HUDEP-2 (cell line): Measurements from ENCODE around the gene PDE1C.
"Not testable (repeated sequence)": the region's sequence is repeated elsewhere in the genome, so short reads cannot be mapped to it uniquely, and the experiment has no call there.

Experiments used
- DNase-seq, 76 experiments: peaks; one replicate each; lab custom pipeline; 2025; ENCODE audit not compliant: unreplicated experiment in 76 of 76; lab: John Stamatoyannopoulos, UW

The PDE1C gene

DNA sequence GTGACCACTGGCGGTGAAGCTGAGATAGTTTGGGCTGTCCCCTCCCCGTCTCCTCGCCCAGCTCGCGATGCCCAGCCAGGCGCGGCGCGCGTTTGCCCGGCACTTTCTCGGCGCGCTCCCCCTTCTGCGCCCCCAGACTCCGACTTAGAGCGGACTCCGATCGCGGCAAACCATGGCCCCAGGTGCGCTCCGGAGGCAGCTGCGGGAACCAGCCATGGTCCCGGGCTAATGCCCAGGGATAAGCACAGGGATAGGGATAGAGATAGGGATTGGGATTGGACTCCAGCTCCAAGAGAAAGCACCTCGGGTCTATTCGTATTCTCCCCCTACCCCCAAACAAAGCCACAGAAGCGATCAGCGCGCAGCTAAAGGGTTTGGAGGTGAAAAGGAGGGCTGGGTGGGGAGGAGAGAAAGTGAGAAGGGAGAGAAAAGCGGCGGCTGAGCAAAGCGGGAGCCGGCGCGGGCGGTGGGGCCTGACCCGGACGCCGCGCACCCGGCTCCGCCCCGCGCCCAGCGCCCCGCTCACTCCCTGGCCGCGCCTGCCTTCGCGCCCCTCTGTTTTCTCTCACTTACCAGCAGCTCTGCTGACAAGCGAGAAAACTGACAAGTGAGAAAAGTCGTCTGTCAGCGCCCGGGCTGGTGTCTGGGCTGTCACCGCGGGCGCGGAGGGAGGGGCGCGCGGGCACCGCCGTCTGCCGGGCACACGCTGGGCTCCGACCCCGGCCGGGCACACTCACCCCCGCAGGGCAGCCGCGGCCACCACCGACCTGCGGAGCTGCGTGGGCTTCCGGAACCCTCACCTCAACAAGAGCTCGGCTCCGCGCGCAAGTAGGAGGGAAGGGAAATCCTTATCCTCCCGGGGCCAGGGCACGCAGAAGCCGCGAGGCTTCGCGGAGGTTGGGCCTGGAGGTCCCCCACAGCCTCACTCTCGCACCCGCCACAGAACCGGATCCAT, at the start of gene PDE1C:
TSS of gene PDE1C (minus strand) at position 2 of the 955 bp plus-strand sequence.
- no peak for DNase-seq

DNA sequence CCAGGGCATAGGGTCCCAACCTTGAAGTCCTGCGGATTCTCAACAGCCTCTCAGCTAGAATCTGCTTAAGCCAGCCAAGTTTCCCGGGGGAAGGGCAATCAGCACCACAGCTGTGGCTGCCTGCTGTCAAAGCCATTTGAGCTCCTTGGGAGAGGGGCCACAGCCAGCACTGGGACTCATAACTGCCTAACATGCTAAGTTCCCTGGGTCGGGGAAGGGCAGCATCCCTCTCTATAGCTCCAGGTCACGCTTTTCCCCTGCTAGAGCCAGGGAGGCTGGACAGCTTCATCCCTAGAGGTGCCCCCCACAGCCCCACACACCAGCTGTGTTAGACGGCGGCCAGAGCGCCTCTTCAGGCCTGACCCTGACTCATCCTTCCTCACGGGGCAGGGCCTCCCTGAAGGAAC, 49.6 kb upstream of the PDE1C start:
- no peak for DNase-seq

DNA sequence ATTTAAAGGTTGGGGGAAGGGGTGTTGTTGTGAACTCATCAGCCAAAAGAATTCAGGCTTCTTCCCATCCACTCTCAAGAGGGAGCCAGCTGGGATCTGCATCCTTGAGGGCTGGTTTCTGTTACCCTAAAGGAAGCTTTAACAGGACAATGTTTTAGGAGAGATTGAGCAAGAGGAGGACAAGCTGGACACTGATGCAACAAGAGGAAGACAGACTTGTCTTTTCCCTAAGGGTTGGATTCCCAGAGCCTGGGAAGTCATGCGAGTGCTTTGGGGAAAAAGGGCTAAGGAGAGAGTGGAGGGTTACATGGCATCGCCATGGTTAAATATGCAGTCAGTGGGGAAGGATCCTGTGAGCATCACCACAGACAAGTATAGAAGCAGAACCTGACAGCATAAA, 47.6 kb upstream of the PDE1C start:
- no peak for DNase-seq

DNA sequence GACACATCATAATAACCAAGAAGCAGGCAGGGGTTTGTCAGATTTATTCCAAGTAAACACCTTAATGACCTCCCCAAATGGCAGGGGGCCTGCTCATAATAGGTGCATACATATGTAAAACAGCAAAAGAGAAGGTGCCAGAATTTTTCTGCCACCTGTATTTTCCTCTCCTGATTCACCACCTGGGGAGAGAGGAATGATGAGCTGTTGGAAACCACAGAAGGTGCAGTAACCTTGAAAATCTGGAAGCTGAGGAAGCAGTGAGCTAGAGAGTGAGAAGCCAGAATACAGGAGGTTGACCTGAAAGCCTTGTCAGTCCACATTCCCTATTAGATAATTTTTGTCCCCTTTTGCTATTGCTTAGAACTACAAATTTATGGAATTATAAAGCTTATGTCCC, 46.2 kb upstream of the PDE1C start:
- no peak for DNase-seq

DNA sequence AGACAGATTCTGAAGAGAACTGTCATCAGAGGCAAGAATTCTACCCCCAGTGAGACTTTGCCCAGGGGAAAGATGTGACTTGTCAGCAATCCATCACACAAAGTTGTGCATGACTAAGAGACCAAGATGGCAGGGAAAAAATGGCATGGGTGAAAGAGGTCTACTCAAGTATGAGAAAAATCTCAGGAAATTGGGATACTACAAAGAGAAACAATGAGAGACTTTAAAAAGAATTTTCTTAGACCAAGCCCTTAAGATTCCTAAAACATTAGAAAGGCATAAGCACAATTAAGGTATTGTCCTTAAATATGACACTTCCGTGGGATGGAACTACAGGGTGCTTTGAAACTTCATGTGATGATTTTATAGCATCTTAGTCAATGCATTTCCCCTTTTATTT, 45.6 kb upstream of the PDE1C start:
- no peak for DNase-seq

DNA sequence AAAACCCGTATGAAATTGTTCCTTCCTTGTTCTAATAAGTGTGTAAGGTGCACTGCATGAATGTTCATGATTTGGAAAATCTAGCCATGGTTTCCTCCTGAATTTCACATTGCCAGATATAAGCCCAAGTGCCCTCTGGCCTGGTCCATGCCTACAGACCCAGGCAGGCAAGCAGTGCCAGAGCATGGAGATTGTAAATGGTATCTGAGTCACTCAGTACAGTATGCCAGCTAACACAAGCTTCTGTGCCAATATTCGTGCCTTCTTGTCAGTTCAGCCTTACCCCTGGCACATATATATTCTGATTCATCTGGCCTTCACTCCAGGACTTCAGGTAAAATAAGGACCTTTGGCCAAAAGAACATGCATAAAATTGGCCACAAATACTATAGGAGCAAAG, 38.4 kb upstream of the PDE1C start:
- DNase-seq, result no peak

DNA sequence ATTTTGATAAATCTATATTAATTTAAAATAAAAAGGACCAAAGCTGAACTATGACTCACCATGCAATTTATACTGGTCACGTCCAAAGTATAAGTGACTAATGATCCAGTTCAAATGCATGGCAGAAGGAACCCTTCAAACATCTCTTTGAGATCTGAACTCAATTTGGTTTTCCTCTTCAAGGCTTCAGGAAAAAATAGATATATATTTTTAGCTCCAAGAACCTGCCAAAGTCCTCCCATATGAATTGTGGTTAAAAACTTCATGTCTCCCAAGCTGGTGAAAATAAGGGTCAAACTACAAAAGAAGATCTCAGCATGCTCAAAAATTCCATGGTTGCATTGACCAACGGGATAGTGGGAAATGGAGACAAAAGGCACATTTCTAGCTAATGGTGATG, 34.6 kb upstream of the PDE1C start:
- DNase-seq, result no peak

DNA sequence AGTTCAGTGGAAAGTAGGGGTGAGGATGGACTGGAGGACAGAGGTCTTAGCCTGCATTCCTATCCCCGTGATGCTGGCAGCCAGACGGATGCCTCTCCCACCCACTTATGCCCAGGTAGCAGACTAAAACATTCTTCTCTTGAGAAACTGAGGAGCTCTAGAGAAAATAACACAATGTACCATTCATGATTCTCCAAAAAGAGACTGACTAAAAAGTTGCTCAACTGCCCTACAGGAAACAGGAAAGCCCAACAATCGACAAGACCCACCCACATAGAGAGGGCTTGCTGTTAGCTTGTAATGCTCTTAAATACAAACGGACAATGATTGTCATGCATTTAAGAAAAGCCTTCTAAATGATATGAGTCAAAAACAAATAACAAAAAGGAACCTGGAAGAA, 33.2 kb upstream of the PDE1C start:
- DNase-seq, result no peak

DNA sequence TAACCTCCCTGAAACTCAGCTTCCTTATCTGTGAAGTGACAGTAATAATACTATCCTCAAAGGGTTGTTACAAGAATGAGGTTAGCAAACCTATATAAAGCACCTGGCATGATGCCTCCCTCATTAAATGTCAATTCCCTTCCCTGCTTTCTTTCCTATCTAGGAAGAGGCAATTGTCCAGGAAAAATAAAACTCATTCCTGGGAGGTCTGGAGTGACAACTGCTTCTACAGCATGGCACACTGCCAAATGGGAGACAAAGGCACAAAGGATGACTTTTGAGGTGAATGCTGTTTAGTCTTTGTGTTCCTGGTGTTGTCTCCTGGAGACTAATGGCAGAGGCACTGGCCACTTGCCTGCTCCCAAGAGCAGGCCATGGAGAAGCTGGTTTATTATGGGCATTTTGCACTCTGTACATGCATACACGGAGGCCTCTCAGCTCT, 32.2 kb upstream of the PDE1C start:
- no peak for DNase-seq

DNA sequence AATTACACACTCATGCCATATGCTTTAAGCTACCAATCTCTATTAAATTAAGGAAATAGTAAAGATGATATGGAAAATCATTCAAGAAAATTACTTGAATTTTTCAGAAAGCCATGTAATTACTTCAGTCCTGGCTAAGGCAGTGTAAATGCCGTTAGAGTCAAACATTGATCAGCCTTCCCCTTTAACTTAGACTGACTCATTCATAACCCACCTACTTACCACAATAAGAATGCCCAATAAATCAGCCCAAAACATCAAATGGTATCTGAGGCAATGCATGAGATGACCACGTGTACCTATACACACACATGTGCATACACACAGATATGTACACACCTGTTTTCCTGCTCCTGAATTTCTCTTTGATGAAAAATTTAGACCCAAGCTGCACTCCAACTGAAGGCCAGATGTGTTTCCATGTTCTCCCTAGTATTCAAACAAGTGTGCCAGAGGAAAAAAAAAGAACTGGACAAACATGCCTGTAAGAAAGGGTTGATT, 30.2 kb upstream of the PDE1C start:
- no peak for DNase-seq

DNA sequence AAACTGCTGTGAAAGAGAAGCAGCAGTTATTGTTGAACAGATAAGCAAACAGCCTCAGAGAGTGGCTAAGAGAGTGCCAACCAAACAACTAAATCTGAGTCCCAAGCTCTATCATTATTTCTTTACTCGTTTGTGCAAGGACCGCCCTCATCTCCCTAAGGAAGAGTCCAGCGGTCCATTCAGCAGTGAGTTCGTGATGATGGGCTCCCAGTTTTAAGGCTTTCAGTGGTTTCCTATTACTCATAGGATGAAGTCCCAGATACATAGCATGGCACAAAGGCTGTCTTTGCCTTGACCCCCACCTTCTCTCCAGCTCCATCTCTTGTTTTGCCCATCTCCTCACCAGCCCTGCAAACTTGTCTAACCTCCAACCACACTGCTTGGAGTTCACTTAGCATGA, 24.3 kb upstream of the PDE1C start:
- DNase-seq, result no peak

DNA sequence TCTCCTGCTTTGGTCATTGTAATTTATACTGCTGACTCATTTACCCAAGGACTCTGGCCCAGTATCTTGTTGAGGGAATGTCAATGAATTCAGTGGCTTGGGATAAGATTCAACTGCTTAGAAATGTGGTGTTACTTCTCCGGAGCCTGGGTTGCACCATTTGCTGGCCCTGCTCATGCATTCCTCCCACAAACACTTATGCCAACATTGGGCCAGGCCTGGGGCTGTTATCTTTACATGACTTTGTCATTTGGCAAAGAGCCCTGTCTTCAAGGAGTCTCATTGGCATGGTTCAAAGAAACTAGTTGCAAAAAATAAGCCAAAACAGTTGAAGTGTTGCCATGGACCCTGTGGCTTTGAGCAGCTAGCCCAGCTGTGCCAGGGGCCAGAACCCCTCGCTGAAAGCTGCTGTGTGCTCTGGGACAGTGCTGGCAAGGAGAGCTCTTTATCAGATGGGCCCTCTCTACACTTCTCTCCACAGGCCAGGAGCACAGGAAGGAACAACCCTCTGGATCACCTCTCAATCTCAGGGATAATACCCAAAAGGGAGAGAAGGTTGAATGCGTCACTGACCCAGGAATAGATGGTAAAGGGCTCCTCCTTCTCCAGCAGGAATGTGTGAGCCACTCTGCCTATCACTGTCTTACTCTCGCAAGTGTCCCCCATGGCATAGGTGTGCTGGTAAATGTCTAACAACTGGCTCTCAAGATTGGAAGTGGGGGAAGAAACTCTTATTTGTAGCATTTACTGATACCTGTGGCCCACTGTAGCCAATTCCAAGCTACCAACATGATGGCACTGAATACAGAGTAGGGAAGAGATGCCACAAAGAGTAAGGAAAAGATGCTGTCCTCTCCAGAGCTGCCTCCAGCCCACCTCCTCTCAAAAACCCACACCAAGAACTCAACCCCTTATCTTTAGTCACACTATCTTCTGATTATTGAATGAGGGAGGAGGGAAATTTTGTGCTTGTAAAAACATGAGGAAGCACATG, 23.5 kb upstream of the PDE1C start:
- DNase-seq, result peak in 48 of 76 experiments; percentile 2 to 69 (median 26)

DNA sequence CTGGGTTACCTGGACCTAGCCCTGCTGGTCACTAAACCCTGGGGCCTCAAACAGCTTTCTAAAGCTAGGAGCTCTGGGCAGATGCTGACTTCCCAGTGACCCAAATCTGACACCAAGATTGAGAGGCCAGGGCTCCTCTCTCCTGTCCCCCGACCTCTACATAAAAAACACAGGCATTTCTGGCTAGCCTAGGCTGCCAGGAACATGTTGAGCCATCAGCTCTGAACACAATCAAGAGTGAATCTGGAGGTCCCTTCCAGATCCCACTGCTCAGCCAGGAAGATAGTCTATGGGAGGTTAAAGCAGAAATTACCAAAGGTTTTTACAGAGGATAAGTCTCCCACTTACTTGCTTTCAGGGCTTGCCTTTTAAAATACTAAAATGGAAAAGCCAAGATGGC, 22.1 kb upstream of the PDE1C start:
- no peak for DNase-seq

DNA sequence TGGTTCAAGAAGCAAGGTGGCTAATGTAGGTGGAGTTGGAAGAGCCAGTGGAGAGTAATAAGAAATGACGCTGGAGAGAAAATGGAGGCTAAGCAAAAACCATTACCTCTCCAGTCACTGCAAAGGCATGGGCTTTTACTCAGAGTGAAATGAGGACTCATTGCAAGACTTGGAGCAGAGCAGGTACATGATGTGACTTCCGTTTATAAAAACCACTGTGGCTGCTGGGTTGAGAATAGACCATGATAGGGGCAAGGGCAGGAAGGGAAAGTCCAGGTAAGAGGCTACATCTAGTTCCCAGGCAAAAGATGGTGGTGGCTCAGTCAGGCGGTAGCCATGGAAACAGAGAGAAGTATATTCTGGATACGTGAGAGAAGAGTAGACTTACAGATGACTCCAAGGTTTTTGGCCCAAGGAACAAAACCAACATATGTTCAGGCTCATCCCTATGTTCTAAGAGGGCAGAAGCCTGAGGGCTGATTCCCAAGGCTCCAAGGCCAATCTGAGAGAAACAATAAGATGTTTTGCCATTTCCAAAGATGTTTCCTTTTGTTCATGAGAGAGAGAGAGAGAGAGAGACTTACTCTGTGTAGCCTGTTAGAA, 21.5 kb upstream of the PDE1C start:
- no peak for DNase-seq

DNA sequence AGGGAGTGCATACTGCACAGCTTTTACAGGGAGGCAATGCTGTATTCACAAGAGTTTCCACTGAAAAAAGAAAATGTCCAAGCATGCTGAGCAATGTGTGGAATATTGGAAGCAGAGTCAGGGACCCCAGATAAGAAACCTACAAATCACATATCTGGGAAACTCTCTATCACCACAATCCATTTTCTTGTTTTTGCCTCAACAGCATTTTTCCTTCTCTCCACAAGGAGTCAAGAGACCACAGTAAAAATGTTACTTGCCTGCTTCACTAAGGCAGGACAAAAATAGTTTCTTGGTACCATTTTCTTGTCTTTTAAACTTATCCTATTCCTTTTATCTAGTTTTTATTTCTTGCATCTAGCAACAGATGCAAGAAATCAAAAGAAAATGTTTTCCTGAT, 19.5 kb upstream of the PDE1C start:
- no peak for DNase-seq

DNA sequence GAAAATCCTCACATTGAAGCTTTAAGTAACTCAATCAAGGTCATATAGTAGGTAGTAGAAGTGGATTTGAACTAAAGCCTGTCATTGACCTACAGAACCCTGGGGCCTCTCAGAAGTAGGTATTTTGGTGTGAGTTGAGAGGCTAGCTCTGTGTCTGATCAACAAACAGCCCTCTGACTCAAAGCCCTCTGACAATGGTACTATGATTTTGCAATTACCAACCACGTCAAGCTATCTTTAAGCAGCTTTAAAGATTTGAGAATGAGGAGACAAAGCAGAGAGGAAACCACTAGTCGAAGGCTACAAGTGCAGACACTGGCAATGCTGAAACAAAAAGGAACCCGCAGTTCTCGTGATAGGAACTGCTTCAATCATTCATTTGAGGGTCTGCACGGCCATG, 19.0 kb upstream of the PDE1C start:
- DNase-seq, result no peak

DNA sequence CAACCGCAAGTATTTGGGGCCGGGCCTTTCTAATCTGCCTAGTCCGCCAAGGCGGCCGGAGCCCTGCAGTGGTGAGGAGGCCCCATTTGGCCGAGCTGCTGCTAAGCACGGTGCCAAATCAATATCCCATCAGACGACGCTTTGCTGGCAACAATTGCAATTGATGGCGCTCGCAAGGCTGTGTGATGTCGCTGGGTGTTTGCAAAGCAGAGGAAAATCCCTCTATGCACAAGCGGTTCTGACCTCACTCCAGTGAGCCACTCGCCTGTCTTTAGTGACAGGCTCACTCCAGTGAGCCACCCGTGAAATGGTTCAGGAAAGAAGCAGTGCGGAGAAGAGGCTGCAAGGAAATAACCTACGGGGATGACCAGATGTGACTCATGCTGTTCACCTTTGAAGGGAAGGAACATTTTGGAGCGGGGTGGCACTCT, 18.3 kb upstream of the PDE1C start:
- no peak for DNase-seq

DNA sequence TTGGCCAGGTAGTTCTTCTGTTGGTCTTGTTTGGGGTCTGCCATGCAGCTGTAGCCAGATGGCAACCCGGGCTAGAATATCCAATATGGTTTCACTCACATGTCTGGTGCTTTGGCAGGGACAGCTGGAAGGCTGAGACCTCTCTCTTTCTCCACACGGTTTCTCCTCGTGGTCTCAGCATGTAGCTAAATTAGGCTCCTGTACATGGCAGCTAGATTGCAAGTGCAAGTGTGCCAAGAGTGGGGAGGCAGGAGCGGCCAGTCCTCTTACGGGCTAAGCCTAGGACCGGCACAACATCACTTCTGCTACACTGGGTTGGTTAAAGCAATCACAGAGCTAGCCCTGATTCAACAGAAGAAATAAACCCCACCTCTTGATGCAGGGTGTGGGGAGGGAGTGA, 9.3 kb upstream of the PDE1C start:
- no peak for DNase-seq

DNA sequence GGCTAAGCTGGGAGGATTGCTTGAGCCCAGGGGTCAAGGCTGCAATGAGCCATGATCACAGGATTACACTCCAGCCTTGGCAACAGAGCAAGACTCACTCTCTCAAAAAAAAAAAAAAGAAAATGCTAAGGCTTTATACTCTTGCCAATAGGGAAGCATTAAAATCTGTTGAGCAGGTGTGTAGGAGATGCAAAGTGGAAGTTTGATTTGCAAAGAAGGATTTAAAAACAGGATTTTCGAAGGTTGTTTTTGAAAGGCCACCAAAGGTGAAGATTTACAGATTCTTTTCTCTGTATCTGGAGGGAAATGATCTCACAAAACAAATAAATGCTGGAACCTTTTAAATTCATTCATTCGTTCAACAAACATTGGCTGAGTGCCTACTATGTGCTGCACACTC, 8.6 kb upstream of the PDE1C start:
- DNase-seq, result no peak

DNA sequence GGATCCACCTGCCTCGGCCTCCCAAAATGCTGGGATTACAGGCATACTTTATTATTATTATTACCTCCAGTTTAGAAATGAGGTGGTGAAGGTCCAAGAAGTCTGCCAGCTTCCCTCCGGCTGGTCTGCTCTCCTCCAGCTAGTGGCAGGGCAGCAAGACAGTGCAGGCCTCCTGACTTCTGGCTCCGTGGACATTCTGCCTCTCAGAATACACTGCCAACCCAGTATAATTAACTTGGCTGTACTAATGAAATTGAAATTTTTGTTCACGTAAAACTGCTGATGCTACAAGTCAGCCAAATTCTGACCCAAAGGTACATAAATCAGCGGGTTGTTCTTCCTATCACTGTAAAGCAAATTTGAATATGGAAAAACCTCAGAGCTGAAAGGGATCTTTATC, 7.6 kb upstream of the PDE1C start:
- DNase-seq, result no peak

DNA sequence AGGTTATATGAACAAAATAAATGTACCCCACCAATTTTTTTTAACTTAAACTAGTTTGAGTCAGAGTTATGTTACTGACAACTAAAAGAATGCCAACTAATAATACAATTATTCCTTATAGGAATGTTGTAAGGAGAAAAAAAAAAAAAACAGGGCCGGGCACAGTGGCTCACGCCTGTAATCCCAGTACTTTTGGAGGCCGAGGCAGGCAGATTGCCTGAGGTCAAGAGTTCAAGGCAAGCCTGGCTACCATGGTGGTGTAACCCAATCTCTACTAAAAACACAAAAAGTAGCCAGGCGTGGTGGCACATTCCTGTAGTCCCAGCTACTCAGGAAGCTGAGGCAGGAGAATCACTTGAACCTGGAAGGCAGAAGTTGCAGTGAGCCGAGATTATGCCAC, 6.6 kb upstream of the PDE1C start:
- DNase-seq, result not testable (repeated sequence)
